Measurements from ENCODE around the gene ZFC3H1.

The ZFC3H1 gene

GRCh38 chr12:71653137-71653536, 10.5 kb downstream of the ZFC3H1 start:
- H3K9me3 ChIP-seq (ENCODE audit: insufficient read depth, low read length): no peaks in the 10 kb centered on the region
- no peaks in the 10 kb centered on the region for H3K27me3 ChIP-seq (ENCODE audit: low read length)
- no peak overlapping the region for H3K4me3 ChIP-seq (ENCODE audit: insufficient read depth, low read length, poor library complexity, severe bottlenecking)
- peaks cover 75% of the 10 kb centered on the region for H3K79me2 ChIP-seq (ENCODE audit: insufficient read depth, low read length)
- H3F3A ChIP-seq (ENCODE audit: insufficient read depth): peaks cover 5% of the 10 kb centered on the region; the same call in 1 of the 2 replicates
- H3K27ac ChIP-seq (ENCODE audit: low read depth, low read length): no peak overlapping the region
- no peak overlapping the region for H2AFZ ChIP-seq (ENCODE audit: low read depth, low read length, severe bottlenecking)
- H3K36me3 ChIP-seq (ENCODE audit: low read length): peaks cover 72% of the 10 kb centered on the region
- no peaks in the 10 kb centered on the region for H4K20me1 ChIP-seq (ENCODE audit: low read depth, low read length)
- no peak overlapping the region for H3K9ac ChIP-seq (ENCODE audit: low read length)
- no peaks in the 10 kb centered on the region for H3K9me2 ChIP-seq (replicated peaks; ENCODE audit: insufficient read depth, low read length)
- H3K4me2 ChIP-seq (ENCODE audit: low read depth, low read length, poor library complexity, severe bottlenecking): no peak overlapping the region
- TF ChIP-seq CTCF (IDR thresholded peaks at IDR 0.05; ENCODE audit: insufficient read depth, low read length, poor library complexity, severe bottlenecking) (no peak), EZH2phosphoT487 (conservative IDR thresholded peaks at IDR 0.05; ENCODE audit: low read length) (no peak)

GRCh38 chr12:71652656-71653055, 11.0 kb downstream of the ZFC3H1 start:
- no peak for TF ChIP-seq CTCF (IDR thresholded peaks at IDR 0.05; ENCODE audit: insufficient read depth, low read length, poor library complexity, severe bottlenecking)
- no peak overlapping the region for H3K9ac ChIP-seq (ENCODE audit: low read length)
- no peaks in the 10 kb centered on the region for H3K9me3 ChIP-seq (ENCODE audit: insufficient read depth, low read length)
- H3F3A ChIP-seq (ENCODE audit: insufficient read depth): peaks cover 5% of the 10 kb centered on the region; the same call in 1 of the 2 replicates
- H4K20me1 ChIP-seq (ENCODE audit: low read depth, low read length): 0 out of 2 replicates have a peak, but pooled peaks cover 3% of the 10 kb centered on the region
- H3K79me2 ChIP-seq (ENCODE audit: insufficient read depth, low read length): peaks cover 78% of the 10 kb centered on the region
- H3K27me3 ChIP-seq (ENCODE audit: low read length): no peaks in the 10 kb centered on the region
- H3K4me3 ChIP-seq (ENCODE audit: insufficient read depth, low read length, poor library complexity, severe bottlenecking): no peak overlapping the region
- no peak overlapping the region for H2AFZ ChIP-seq (ENCODE audit: low read depth, low read length, severe bottlenecking)
- H3K27ac ChIP-seq (ENCODE audit: low read depth, low read length): no peak overlapping the region
- H3K9me2 ChIP-seq (replicated peaks; ENCODE audit: insufficient read depth, low read length): no peaks in the 10 kb centered on the region
- peaks cover 74% of the 10 kb centered on the region for H3K36me3 ChIP-seq (ENCODE audit: low read length)
- no peak overlapping the region for H3K4me2 ChIP-seq (ENCODE audit: low read depth, low read length, poor library complexity, severe bottlenecking)

- Histone ChIP-seq H3K4me2 (ENCODE audit: low read depth, low read length, poor library complexity, severe bottlenecking) (no peak overlapping the region), H3K27me3 (ENCODE audit: low read length) (no peaks in the 10 kb centered on the region), H4K20me1 (ENCODE audit: low read depth, low read length) (0 out of 2 replicates have a peak, but pooled peaks cover 3% of the 10 kb centered on the region), H3K79me2 (ENCODE audit: insufficient read depth, low read length) (peaks cover 56% of the 10 kb centered on the region), H3K9me3 (ENCODE audit: insufficient read depth, low read length) (no peaks in the 10 kb centered on the region), H2AFZ (ENCODE audit: low read depth, low read length, severe bottlenecking) (no peak overlapping the region), H3K9ac (ENCODE audit: low read length) (no peak overlapping the region), H3K36me3 (ENCODE audit: low read length) (peaks cover 67% of the 10 kb centered on the region), H3K4me3 (ENCODE audit: insufficient read depth, low read length, poor library complexity, severe bottlenecking) (no peak overlapping the region), H3K27ac (ENCODE audit: low read depth, low read length) (no peak overlapping the region), H3F3A (ENCODE audit: insufficient read depth) (peaks cover 3% of the 10 kb centered on the region; the same call in 1 of the 2 replicates), H3K9me2 (replicated peaks; ENCODE audit: insufficient read depth, low read length) (no peaks in the 10 kb centered on the region)
- TF ChIP-seq EZH2phosphoT487 (conservative IDR thresholded peaks at IDR 0.05; ENCODE audit: low read length): no peak
These were observed 14.2 kb downstream of the ZFC3H1 start for GRCh38 chr12:71649401-71649800.

GRCh38 chr12:71648537-71648936, 15.1 kb downstream of the ZFC3H1 start:
- H3F3A ChIP-seq (ENCODE audit: insufficient read depth): peaks cover 3% of the 10 kb centered on the region; the same call in 1 of the 2 replicates
- H4K20me1 ChIP-seq (ENCODE audit: low read depth, low read length): 0 out of 2 replicates have a peak, but pooled peaks cover 3% of the 10 kb centered on the region
- no peaks in the 10 kb centered on the region for H3K9me2 ChIP-seq (replicated peaks; ENCODE audit: insufficient read depth, low read length)
- H3K4me3 ChIP-seq (ENCODE audit: insufficient read depth, low read length, poor library complexity, severe bottlenecking): no peak overlapping the region
- H3K4me2 ChIP-seq (ENCODE audit: low read depth, low read length, poor library complexity, severe bottlenecking): no peak overlapping the region
- H2AFZ ChIP-seq (ENCODE audit: low read depth, low read length, severe bottlenecking): no peak overlapping the region
- no peak overlapping the region for H3K9ac ChIP-seq (ENCODE audit: low read length)
- H3K79me2 ChIP-seq (ENCODE audit: insufficient read depth, low read length): peaks cover 48% of the 10 kb centered on the region
- no peaks in the 10 kb centered on the region for H3K27me3 ChIP-seq (ENCODE audit: low read length)
- H3K9me3 ChIP-seq (ENCODE audit: insufficient read depth, low read length): no peaks in the 10 kb centered on the region
- peaks cover 66% of the 10 kb centered on the region for H3K36me3 ChIP-seq (ENCODE audit: low read length)
- TF ChIP-seq CTCF (IDR thresholded peaks at IDR 0.05; ENCODE audit: insufficient read depth, low read length, poor library complexity, severe bottlenecking) (no peak), EZH2phosphoT487 (conservative IDR thresholded peaks at IDR 0.05; ENCODE audit: low read length) (no peak)
- no peak overlapping the region for H3K27ac ChIP-seq (ENCODE audit: low read depth, low read length)
